ENCODE data around the gene COX7A2L. TPM values are rescaled to one million over a fixed set of nuclear protein-coding genes. Genes with fewer than 3 reads are reported as not detected.

The COX7A2L gene
- total RNA-seq, 1 experiment from 2014 or later = 132 TPM

- intact Hi-C loops (cut with micrococcal nuclease; ENCODE audit: unreplicated experiment) (no loop called here), in situ Hi-C loops (cut with HindIII; ENCODE audit: low pct_unique_long_range_greater_than_20kb, low sequenced_read_pairs) (no loop called here)
- TF ChIP-seq POLR2AphosphoS5 (IDR thresholded peaks at IDR 0.05; ENCODE audit: low read depth, low read length) (no peak), REST (IDR thresholded peaks at IDR 0.05; ENCODE audit: insufficient read depth in 1 of 2, low read depth in 2 of 2, low read length in 1 of 2) (no peak), SIN3A (IDR thresholded peaks at IDR 0.05; ENCODE audit: borderline replicate concordance, insufficient read depth, low read depth, low read length) (no peak), CTCF (IDR thresholded peaks at IDR 0.05) (no peak), TCF7L2 (IDR thresholded peaks at IDR 0.05; ENCODE audit: low read depth, low read length) (no peak)
- no peak; the same call in 1 of the 2 replicates for ATAC-seq
- no peak overlapping the region for H3K4me3 ChIP-seq (ENCODE audit: low read depth in 2 of 2, low read length in 2 of 2)
- no peak for DNase-seq (ENCODE audit: low read depth, low spot score)
- ChIA-PET POLR2A (interaction anchor here (0.6 kb wide), 1 partner anchor 10 kb away, joined by 3 read pairs; no protein-coding TSS in a partner anchor), CTCF (no interaction called here)
- H3K36me3 ChIP-seq (ENCODE audit: control insufficient read depth, insufficient read depth, low read length) = peaks cover 18% of the 10 kb centered on the region; the same call in 1 of the 2 replicates
- no peak overlapping the region for H3K27ac ChIP-seq (ENCODE audit: low read length)
- no TSS peak for BruUV-seq (replicated peaks)
- H3K4me1 ChIP-seq (ENCODE audit: control insufficient read depth, insufficient read depth, low read length) = no peaks in the 10 kb centered on the region
- no peaks in the 10 kb centered on the region for H3K9me3 ChIP-seq (ENCODE audit: control insufficient read depth, insufficient read depth, low read depth, low read length)
- no peaks in the 10 kb centered on the region for H3K27me3 ChIP-seq (ENCODE audit: control insufficient read depth, insufficient read depth, low read length)
Observed at GRCh38 chr2:42316910-42317309, 44.1 kb downstream of the COX7A2L start.

- no peak for DNase-seq (ENCODE audit: low read depth, low spot score)
- Histone ChIP-seq H3K4me1 (ENCODE audit: control insufficient read depth, insufficient read depth, low read length) (no peaks in the 10 kb centered on the region), H3K27ac (ENCODE audit: low read length) (no peak overlapping the region), H3K4me3 (ENCODE audit: low read depth in 2 of 2, low read length in 2 of 2) (no peak overlapping the region), H3K27me3 (ENCODE audit: control insufficient read depth, insufficient read depth, low read length) (no peaks in the 10 kb centered on the region), H3K36me3 (ENCODE audit: control insufficient read depth, insufficient read depth, low read length) (peaks cover 15% of the 10 kb centered on the region; the same call in 1 of the 2 replicates), H3K9me3 (ENCODE audit: control insufficient read depth, insufficient read depth, low read depth, low read length) (no peaks in the 10 kb centered on the region)
- ChIA-PET POLR2A (no interaction called here), CTCF (no interaction called here)
- intact Hi-C loops (cut with micrococcal nuclease; ENCODE audit: unreplicated experiment) (no loop called here), in situ Hi-C loops (cut with HindIII; ENCODE audit: low pct_unique_long_range_greater_than_20kb, low sequenced_read_pairs) (no loop called here)
- TF ChIP-seq TCF7L2 (IDR thresholded peaks at IDR 0.05; ENCODE audit: low read depth, low read length) (no peak), CTCF (IDR thresholded peaks at IDR 0.05) (no peak), SIN3A (IDR thresholded peaks at IDR 0.05; ENCODE audit: borderline replicate concordance, insufficient read depth, low read depth, low read length) (no peak), REST (IDR thresholded peaks at IDR 0.05; ENCODE audit: insufficient read depth in 1 of 2, low read depth in 2 of 2, low read length in 1 of 2) (no peak), POLR2AphosphoS5 (IDR thresholded peaks at IDR 0.05; ENCODE audit: low read depth, low read length) (no peak)
- no TSS peak for BruUV-seq (replicated peaks)
- ATAC-seq = no peak
Observed at GRCh38 chr2:42315844-42316470, 45.1 kb downstream of the COX7A2L start.

Data from Panc1 (cell line).